ENCODE data around the gene RAMACL.
"Not testable (repeated sequence)": the region's sequence is repeated elsewhere in the genome, so short reads cannot be mapped to it uniquely, and the experiment has no call there.

The RAMACL gene

DNA sequence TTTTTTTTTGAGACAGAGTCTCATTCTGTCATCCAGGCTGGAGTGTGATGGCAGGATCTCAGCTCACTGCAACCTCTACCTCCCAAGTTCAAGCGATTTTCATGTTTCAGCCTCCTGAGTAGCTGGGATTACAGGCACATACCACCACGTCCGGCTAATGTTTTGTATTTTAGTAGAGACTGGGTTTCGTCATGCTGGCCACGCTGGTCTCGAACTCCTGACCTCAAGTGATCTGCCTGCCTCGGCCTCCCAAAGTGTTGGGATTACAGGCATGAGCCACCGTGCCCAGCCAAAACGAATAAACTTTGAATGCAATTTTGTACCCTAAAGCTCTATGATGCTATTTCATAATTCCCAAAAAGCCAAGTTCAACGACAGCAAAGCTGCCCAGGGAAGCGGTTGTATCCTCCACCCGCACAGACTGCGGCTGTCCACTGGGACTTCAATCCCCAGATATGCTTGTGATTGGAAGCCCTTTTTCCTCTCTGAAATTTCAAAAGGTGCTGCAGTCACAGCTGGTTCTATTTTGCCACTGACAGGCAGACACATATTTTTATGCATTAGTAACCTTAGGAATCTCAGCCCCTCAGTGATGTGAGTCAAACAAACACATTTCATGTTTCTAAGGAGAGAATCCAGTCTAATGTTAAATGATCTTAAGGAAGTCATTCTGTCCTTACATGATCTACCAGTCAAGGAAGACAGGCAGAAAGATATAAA is 8.7 kb upstream of the RAMACL start:
- no peak for DNase-seq

GRCh38 chr6:166592821-166593220 is 6.3 kb upstream of the RAMACL start:
- no peak for DNase-seq

- DNase-seq: no peak
Measured at GRCh38 chr6:166591961-166592520, 5.6 kb upstream of the RAMACL start.

DNA sequence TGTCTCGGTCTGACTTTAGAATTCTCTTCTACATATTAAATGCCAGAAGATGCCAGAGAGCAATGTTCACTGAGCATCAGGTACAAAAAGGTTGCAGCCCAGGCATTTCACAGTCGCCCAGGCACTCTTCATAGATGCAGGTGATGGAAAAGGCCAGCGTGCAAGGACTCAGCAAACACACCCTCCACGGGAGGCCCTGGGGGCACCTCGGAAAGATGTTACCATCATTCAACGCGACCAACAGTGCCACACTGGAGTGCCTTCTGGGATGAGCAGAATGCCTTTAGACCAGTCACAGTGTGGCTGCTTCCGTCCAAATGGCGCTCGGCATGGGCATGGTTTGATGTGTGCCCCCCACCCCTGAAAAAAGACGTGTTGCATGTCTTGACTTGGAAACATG is 4.5 kb upstream of the RAMACL start:
- no peak for DNase-seq

- no peak for DNase-seq
Measured at GRCh38 chr6:166589786-166590574, 3.5 kb upstream of the RAMACL start.

DNA sequence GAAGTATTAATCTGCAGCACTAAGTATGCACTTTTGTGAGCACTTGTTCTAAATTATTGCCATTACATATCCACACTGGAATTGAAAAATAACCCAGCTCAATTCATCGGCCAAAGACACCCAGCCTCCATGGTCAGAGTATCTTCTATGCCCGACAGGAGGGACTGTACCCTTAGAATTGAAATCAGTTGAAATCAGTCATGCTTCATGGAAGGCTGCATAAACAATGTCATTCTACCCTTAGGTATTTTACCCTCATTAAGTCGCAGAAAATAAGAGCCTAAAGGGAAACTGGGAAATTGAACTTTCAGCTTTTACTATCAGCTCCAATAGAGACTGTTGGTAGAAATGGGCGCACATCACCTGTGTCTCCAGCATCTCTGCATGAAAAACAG is 2.9 kb upstream of the RAMACL start:
- no peak for DNase-seq

DNA sequence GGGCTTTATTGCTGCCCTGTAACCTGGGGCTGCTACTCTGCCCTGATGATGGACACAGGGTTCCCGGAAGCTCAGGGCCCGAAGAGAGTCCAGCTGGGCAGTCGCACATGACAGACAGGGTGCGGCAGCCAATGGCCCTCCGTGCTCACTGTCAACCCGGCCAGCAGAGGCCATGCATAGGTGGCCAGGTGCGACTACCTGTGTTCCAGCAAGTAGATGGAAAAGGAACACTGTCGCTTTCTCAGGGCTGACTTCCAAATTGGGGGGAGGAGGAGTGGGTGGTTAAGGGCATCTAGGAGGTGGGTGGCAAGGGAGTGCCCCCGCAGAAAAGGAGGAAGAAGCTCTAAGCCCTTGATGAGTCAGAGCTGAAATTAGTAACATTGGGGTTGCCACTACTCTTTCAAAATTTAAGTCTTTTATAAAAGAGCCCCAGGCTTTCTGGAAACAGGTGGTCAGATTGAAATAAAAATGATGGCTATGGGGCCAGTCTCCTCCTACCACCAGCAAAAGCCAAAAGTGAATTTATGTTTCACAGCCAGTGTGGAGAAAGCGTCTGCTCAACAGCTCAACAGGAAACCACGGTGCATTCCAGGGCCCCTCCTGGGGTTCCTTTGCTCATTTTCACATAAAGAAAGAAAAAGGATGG is 2.3 kb upstream of the RAMACL start:
- no peak for DNase-seq

DNA sequence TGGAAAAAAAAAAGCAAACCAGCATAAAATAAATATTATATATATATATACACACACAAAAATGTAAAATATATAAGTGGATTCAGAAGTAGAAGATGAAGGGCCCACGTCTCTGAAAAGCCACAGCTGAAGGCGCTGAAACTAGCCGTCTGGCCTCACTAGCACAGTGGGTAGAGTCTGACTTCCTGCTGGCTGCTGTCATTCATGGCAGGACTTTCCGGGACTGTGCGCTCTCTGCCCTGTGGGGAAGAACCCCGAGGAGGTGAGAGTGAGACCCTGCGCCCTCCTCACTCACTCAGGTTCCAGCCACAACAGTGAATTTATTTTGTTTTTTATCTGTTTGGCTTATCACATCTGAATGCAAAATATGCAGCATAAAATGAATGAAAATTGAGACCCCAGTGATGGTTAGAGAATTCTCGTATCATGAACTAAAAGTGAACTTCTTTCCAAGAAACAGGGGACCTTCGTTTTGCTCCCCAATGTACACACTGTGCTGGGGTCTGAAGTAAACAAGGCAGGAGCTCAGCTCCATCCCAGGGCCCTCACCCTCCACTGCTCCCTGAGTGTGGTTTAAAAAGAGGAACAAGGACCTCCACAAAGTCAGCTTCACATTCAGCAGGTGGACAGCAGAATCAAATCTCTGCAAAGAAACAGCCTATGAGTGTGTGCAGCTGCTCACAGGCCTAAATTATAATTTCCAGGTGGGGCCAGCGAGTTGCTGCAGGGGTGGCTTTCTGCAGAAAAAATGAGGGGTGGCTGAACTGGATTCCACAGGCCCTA is 1.3 kb upstream of the RAMACL start:
- DNase-seq: no peak

GRCh38 chr6:166584853-166585429 is 1.5 kb downstream of the RAMACL start:
- DNase-seq: no peak

DNA sequence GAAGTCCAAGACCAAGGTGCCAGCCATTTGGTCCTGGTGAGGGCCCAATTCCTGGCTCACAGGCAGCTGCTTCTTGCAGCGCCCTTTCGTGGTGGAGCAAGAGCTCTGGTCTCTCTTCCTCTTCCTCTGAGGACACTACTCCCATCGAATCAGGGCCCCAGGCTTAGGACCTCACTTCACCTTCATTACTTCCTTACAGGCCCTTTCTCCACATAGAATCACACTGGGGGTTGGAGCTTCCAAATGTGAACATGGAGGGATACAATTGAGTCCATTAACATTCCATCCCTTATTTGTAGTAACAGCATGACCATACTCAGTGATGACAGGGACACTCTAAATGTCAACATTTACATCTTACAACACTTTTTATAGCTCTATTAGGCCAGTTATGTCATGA is 2.3 kb downstream of the RAMACL start:
- DNase-seq: no peak

- DNase-seq: no peak
Measured at GRCh38 chr6:166583230-166583965, 3.1 kb downstream of the RAMACL start.

DNA sequence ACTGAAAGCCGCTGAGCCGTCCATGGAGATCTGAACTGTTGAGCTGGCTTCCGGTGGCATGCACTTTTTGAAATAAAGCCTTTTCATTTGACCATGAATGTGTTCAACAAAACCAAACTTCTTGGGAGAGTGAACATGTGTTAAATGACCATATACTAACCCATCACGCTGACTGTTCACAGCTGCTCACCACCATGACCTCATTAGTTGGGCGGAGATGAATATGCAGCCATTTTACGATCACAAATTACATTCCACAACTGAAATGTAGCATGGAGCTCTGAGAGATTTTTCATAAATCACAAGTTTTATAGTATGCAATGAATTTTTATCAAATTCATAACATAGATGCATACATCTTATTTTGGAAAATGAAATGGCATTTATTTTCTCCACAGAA is 4.2 kb downstream of the RAMACL start:
- DNase-seq: no peak

DNA sequence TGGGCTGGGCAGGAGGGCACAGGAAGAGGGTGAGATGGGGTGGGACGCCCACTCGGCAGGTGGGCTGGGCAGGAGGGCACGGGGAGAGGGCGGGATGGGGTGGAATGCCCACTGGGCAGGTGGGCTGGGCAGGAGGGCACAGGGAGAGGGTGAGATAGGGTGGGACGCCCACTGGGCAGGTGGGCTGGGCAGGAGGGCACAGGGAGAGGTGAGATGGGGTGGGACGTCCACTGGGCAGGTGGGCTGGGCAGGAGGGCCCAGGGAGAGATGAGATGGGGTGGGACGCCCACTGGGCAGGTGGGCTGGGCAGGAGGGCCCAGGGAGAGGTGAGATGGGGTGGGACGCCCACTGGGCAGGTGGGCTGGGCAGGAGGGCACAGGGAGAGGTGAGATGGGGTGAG is 4.7 kb downstream of the RAMACL start:
- not testable (repeated sequence) for DNase-seq

DNA sequence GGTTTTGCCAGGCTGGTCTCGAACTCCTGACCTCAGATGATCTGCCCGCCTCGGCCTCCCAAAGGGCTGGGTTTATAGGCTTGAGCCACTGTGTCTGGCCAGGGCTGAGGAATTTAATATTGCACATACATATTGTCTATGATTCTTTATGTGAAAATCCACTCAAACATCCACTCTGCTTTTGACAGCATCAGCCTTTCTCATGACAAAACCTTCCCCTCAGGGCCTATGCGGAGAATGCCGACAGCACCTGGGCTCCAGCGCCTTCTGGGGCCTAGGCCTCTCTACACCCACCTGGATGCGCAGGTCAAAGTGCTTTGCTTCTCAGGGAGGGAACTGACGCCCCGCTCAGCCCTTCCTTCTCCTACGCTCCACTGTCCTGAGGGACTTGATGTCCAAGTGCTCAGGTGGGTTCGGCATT is 5.4 kb downstream of the RAMACL start:
- DNase-seq: no peak

GRCh38 chr6:166580076-166581050 is 6.1 kb downstream of the RAMACL start:
- no peak for DNase-seq

DNA sequence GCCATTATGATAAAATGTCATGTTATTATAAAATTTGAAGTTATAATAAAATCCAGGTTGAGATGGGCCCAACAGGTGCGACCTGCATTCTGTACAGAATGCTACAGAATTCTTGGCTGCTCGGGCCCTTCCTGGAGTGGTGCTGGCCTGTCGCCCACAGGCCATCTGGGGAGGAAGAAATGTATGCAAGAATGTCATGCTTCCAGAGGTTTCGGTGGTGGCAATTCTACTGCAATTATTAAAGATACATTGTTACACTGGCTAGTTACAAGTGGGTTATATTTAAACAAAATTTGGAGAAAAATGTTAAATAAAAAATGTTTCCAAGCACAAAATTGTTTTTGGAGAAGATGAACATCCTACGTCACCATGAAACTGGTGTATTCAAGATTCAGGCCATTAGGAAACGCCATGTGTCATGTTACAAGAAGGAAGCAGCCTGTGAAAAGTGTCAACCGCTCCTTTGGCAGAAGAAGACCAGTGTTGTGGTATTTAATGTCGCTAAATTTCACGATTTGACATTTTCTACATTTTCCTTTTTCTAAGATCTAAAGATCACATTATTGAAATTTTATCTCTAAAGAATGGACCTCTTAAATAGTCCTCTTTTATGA is 7.1 kb downstream of the RAMACL start:
- DNase-seq: no peak

DNA sequence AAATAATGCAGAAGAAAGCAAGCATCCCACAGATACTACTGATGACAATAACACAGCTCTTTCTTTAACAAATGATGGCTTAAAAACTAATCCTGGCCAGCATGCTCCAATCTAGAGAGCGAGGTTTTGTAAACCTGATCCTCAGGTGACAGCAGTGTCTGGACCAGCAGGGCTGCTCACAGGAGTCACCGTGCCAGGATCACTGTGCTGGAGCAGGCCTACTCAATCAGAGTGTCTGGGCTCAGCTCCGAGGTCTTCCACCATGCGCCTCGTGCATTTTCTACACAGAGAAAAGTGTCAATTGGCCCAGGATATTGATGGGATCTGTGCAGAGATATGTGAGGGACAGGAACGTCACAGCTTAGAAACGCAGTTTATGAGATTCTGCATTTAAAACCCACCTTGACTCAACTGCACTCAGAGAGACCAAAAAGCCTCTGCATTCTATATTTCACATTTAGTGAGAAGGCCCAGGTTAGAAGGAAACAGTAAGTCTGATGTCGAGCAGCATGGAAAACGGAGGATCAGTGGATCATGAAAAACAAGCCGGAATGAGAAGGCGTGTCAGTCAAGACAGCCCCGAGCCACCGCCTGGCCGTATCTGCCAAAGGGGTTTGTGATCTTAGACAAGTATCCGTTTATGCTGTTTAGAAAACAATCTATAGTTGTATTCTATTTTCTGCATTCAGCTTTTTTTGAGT is 7.8 kb downstream of the RAMACL start:
- DNase-seq: no peak

DNA sequence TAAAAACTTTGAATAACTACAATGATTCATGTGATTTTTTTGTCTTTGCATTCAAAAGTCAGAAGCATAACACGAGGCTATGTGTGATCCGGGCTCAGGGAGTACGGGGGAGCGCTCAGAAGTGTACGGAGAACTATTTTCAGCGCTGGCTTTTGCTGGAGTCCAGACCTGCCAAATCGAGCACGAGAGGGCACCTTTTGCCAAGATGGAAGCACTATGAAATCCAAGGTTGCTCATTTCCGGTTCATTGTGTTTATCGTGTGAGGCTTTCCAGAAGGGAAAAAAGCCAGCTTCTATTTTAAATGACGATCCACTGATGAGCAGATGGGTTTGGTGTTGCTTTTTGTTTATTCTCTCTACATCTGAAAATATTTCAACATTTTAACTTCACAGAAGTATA is 11.3 kb downstream of the RAMACL start:
- no peak for DNase-seq

GRCh38 chr6:166573511-166574216 is 12.8 kb downstream of the RAMACL start:
- DNase-seq: no peak

Measured in effector CD8-positive, alpha-beta T cell (primary cell).